COR-L47 (cell line): ENCODE measurements around the gene PCYOX1L.
"Not testable (repeated sequence)": the region's sequence is repeated elsewhere in the genome, so short reads cannot be mapped to it uniquely, and the experiment has no call there.

ENCODE experiments used
- DNase-seq: peaks from one replicate; lab custom pipeline; 2025; lab: John Stamatoyannopoulos, UW

Gene PCYOX1L

DNA sequence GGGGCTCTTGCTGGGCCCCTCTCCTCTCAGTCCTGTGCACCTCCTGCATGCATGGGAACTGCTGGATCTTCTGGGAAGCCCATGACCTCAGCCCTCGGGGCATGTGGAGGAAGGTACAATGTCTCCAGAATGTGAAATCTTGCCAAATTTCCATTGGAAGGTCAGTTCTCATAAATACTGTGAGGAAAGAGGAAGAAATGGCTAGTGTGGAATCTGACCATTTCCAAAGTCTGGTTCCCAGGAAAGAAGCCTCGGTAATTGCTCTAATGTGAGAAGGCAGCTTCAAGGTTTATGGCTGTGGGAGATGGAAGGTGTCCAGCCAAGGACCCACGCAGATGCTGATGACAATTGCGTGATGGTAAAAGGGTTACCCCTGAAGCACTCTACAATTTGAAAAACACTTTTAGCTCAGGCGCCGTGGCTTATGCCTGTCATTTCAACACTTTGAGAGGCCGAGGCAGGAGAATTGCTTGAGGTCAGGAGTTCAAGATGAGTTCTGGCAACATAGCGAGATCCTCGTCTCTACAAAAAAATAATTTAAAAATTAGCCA lies 29.3 kb downstream of the PCYOX1L start:
- DNase-seq: no peak

GRCh38 chr5:149387982-149388381 lies 30.1 kb downstream of the PCYOX1L start:
- DNase-seq: no peak

DNA sequence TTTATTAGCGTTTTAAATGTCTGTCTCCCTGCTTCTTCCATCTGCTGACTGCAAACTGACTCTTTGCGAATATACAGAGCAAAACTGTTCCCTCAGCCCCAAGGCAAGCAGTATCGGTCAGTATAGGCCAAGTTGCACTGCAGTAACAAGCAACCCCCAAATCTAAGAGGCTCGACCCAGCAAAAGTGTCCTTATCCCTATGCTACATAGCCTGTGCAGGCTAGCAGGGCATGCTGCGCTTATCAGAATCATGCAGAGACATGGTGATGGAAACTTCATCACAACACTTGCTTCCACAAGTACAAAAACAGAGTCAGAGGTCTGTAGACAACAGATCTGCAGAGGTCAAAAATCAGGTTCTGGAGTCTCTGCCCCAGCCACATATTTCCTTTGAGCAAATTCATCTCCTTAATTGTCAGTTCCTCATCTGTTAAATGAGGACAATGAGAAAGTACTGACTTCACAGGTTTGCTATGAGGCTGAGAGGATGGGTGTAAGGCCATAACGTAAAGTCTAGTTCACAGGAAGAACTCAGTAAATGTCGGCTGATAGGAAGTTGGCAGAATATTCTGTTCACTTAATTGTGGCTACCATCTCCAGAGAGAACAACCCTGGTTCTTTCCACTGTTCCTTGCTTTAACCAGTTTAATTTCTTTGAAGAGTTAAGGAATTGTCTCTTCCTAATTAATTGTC lies 30.8 kb downstream of the PCYOX1L start:
- no peak for DNase-seq

DNA sequence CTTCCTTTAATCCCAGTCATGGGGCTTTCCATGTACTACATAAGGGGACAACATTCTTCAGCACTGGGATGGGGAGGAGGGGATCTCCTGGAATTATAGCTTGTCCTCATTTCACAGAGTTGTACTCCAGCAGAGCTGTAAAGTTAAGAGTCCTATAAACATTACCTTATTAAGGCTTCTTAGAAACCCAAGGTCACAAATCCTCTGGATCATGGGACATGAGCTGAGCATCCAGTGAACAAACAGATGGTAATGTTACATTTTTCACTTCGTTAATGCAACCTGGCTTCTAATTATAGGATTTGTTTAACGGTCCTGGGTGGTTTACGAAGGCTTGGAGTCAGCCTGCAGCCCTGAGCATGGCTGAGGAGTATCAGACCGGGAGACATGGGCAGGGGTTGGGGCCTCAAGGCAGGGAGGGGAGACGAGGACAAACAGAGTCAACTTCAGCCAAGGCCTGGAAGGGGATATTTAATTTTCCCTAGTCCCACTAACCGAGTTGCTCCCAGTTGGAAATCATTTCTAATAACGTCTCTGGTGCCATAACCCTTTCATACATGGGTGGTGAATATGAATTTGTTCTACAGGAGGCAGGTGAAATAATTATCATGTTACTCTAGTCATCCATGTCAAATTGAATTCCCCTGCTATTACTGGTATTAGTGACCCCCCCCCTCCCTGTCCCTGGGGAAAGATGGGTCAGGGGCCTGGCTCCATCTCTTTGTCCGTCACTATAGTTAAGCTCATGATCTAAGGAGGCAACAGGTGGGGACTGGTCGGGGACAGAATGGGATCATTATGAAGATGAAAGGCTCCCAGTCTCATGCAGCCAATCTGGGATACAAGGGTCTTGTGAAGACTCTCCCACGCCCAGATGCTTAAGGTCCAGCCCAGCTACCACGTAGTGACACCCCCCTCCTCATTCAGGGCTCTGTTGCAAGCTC lies 32.0 kb downstream of the PCYOX1L start:
- DNase-seq: no peak

GRCh38 chr5:149391076-149391475 lies 33.2 kb downstream of the PCYOX1L start:
- not testable (repeated sequence) for DNase-seq

GRCh38 chr5:149391524-149391923 lies 33.7 kb downstream of the PCYOX1L start:
- DNase-seq: no peak

DNA sequence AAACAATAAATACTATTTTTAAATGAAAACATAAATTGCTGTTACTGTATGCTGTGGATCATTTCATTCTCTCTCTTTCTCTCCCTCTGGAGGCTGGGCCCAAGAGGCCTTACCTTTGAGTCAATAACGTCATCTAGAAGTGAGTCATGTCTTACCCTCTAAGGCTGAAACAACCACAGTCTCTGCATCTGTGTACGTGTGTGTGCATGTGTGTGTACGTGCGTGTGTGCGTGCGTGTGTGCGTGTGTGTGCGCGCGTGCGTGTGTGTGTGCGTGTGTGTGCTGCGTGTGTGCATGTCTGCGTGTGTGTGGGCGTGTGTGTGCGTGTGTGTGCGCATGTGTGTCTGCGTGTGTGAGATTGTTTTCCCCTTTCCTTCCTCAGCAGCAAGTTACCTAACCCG lies 34.9 kb downstream of the PCYOX1L start:
- no peak for DNase-seq

DNA sequence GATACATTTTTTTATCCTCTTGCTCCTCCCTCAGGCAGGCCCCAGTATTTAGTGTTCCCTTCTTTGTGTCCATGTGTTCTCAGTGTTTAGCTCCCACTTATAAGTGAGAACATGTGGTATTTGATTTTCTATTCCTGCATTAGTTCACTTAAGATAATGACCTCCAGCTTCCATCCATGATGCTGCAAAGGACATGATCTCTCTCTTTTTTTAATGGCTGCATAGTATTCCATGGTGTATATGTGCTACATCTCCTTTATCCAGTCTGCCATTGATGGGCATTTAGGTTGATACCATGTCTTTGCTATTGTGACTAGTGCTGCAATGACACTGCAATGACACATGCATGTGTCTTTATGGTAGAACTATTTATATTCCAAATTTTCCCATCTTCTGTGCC lies 37.1 kb downstream of the PCYOX1L start:
- DNase-seq: not testable (repeated sequence)

GRCh38 chr5:149397530-149397929 lies 39.7 kb downstream of the PCYOX1L start:
- DNase-seq: no peak

- not testable (repeated sequence) for DNase-seq
Measured at GRCh38 chr5:149398747-149399266, 41.0 kb downstream of the PCYOX1L start.

- no peak for DNase-seq
Measured at GRCh38 chr5:149399775-149400174, 41.9 kb downstream of the PCYOX1L start.

GRCh38 chr5:149400304-149400703 lies 42.5 kb downstream of the PCYOX1L start:
- no peak for DNase-seq

DNA sequence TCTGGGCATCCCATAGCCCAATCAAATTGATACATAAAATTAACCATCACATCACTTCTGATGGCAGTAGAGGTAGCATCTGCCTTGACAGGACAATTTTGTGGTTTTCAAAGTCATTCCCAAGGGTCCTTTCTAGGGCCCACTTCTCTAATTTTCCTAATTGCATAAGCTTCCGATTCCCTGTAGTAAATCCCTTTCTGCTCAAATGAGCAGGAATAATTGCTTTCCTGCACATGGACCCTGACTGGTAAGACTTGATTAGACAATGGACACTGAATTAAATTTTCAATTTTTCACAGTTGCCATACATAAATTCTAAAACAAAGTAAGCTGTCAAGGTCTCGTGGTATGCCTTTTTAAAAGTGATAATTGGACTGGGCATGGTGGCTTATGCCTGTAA lies 43.2 kb downstream of the PCYOX1L start:
- DNase-seq: no peak

GRCh38 chr5:149402291-149402690 lies 44.4 kb downstream of the PCYOX1L start:
- no peak for DNase-seq

GRCh38 chr5:149403923-149404745 lies 46.3 kb downstream of the PCYOX1L start:
- no peak for DNase-seq

GRCh38 chr5:149404746-149405549 lies 47.1 kb downstream of the PCYOX1L start:
- no peak for DNase-seq

DNA sequence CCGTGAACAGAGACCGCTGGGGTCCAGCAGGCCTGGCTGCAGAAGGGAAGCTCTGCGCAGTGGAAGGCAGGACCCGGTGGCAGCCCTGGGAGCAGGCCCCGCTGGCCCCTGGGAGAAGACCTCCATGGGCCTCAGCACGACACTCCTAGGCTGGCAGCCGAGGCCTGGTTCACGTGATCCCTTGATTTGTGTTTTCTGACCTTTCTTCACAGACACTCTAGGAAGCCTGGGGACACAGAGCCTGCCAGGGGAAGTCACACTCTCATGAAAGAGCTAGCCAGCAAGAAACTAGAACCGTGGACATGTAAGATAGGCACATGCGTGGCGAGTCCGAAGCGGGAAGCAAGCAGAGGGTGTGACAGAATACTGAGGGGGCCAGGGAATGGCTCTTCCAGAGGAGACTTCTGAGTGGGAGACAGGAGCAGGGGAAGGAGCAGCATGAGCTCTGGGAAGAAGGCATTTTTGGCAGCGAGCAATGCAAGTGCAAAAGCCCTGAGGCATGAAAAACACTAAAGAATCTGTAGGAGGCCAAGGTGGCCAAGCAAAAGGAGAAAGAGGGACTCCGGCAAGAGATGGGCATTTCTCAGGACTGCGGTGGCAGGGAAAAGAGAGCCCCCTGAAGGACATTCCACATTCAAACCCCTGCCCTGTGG lies 47.8 kb downstream of the PCYOX1L start:
- no peak for DNase-seq

DNA sequence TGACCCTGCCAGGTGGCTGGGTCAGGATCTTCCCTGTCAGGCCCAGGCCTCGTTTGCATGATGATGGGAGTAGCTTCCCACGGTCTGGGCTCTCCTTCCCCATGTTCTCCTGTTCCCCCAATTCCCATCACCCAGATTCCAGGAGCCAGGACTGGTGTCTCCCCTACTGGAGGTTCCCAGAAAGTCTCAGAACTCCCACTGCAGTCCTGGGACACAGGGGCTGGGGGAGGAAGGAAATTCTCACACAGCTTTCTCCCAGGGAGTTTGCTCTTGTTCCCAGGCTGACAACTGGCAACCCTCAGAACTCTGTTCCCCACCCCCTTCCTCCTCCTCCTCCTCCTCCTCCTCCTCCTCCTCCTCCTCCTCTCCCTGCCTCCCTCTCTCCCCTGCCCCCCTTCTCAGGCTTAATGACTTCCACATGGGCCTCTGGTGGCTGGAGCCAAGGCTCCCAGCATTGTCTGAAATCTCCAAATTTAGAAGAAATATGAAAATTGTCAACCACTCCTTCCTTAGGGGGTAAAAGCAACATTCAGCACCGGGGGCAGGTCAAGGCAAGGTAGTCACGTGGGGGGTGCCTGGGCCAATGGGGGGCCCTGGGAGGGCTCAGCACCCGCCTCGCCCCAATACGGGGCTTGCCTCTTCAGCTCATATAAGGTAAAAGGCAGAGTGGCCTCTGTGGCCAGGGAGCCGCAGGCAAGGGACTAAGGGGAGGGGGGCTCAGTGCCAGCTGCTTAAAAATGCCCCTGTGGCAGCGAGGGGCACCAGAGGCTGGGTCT lies 48.5 kb downstream of the PCYOX1L start:
- DNase-seq: no peak

GRCh38 chr5:149406979-149407306 lies 49.1 kb downstream of the PCYOX1L start:
- no peak for DNase-seq
